Mucosa of stomach (tissue), 1 donor: ENCODE measurements around the gene MED25.
"Not testable (repeated sequence)": the region's sequence is repeated elsewhere in the genome, so short reads cannot be mapped to it uniquely, and the experiment has no call there.

Source experiments
- H3K27me3 ChIP-seq: one replicate; pipeline ENCODE4 v1.7.0; 2013; ENCODE audit warnings: mild to moderate bottlenecking, low read length; ENCODE audit not compliant: control insufficient read depth, insufficient read depth
- H3K36me3 ChIP-seq: one replicate; pipeline ENCODE4 v1.7.0; 2013; ENCODE audit warnings: low read length; ENCODE audit not compliant: control insufficient read depth, insufficient read depth
- H3K4me1 ChIP-seq: one replicate; pipeline ENCODE4 v1.7.0; 2013; ENCODE audit warnings: mild to moderate bottlenecking, low read length; ENCODE audit not compliant: control insufficient read depth, insufficient read depth
- H3K4me3 ChIP-seq: one replicate; pipeline ENCODE4 v1.7.0; 2013; ENCODE audit warnings: low read length
- H3K9ac ChIP-seq: one replicate; pipeline ENCODE4 v1.7.0; 2013; ENCODE audit warnings: mild to moderate bottlenecking, low read length, moderate library complexity
- H3K9me3 ChIP-seq: one replicate; pipeline ENCODE4 v1.7.0; 2013; ENCODE audit warnings: mild to moderate bottlenecking, low read length, moderate library complexity; ENCODE audit not compliant: control insufficient read depth
- donor health status: Pancreatic carcinoma.

MED25 gene

GRCh38 chr19:49809160-49809940, 8.7 kb upstream of the MED25 start:
- peak overlapping the region; percentile 17 for H3K4me3 ChIP-seq
- peaks cover 20% of the 10 kb centered on the region for H3K4me1 ChIP-seq
- no peaks in the 10 kb centered on the region for H3K9me3 ChIP-seq
- H3K27me3 ChIP-seq = no peaks in the 10 kb centered on the region
- peak overlapping the region; percentile 64 for H3K9ac ChIP-seq
- H3K36me3 ChIP-seq = no peaks in the 10 kb centered on the region

GRCh38 chr19:49809941-49810389, 8.1 kb upstream of the MED25 start:
- Histone ChIP-seq H3K36me3 (no peaks in the 10 kb centered on the region), H3K4me1 (peaks cover 20% of the 10 kb centered on the region), H3K4me3 (no peak overlapping the region), H3K9me3 (no peaks in the 10 kb centered on the region), H3K27me3 (no peaks in the 10 kb centered on the region), H3K9ac (peak overlapping the region; percentile 64)

- Histone ChIP-seq H3K36me3 (no peaks in the 10 kb centered on the region), H3K9me3 (no peaks in the 10 kb centered on the region), H3K9ac (no peak overlapping the region), H3K4me1 (peaks cover 20% of the 10 kb centered on the region), H3K4me3 (no peak overlapping the region), H3K27me3 (no peaks in the 10 kb centered on the region)
These were observed 6.8 kb upstream of the MED25 start for GRCh38 chr19:49811328-49811727.

GRCh38 chr19:49812452-49812996, 5.6 kb upstream of the MED25 start:
- H3K27me3 ChIP-seq = no peaks in the 10 kb centered on the region
- no peaks in the 10 kb centered on the region for H3K9me3 ChIP-seq
- peaks cover 24% of the 10 kb centered on the region for H3K4me1 ChIP-seq
- peak overlapping the region; percentile 81 for H3K9ac ChIP-seq
- H3K4me3 ChIP-seq = peak overlapping the region; percentile 71
- H3K36me3 ChIP-seq = no peaks in the 10 kb centered on the region

- H3K4me1 ChIP-seq = peaks cover 22% of the 10 kb centered on the region
- H3K27me3 ChIP-seq = no peaks in the 10 kb centered on the region
- peak within 1 kb of the TSS; percentile 71 for H3K4me3 ChIP-seq
- H3K36me3 ChIP-seq = no peaks in the 10 kb centered on the region
- peak within 1 kb of the TSS; percentile 81 for H3K9ac ChIP-seq
- H3K9me3 ChIP-seq = no peaks in the 10 kb centered on the region
These were observed 4.9 kb upstream of the MED25 start, which contains the start of gene FUZ for GRCh38 chr19:49812997-49813861. Gene FUZ, minus strand, starts transcription at chr19:49813292. Its CDS starts 186 bp downstream, at chr19:49813106.

- peaks cover 22% of the 10 kb centered on the region for H3K4me1 ChIP-seq
- H3K27me3 ChIP-seq = no peaks in the 10 kb centered on the region
- no peaks in the 10 kb centered on the region for H3K9me3 ChIP-seq
- H3K36me3 ChIP-seq = no peaks in the 10 kb centered on the region
- no peak overlapping the region for H3K9ac ChIP-seq
- no peak overlapping the region for H3K4me3 ChIP-seq
These were observed 4.1 kb upstream of the MED25 start for GRCh38 chr19:49814010-49814409.

- Histone ChIP-seq H3K9ac (no peak overlapping the region), H3K4me3 (no peak overlapping the region)
These were observed 1.5 kb upstream of the MED25 start for GRCh38 chr19:49816590-49816989.

GRCh38 chr19:49818649-49819370, 721 bp downstream of the MED25 start:
- H3K4me1 ChIP-seq = peaks cover 15% of the 10 kb centered on the region

More at GRCh38 chr19:49816590-49816989, 1.5 kb upstream of the MED25 start:
- Histone ChIP-seq H3K9me3 (no peaks in the 10 kb centered on the region), H3K36me3 (no peaks in the 10 kb centered on the region), H3K4me1 (peaks cover 21% of the 10 kb centered on the region), H3K27me3 (no peaks in the 10 kb centered on the region)

GRCh38 chr19:49819452-49820115, 1.5 kb downstream of the MED25 start:
- H3K27me3 ChIP-seq, H3K36me3 ChIP-seq, H3K9me3 ChIP-seq: not testable (repeated sequence)
- Histone ChIP-seq H3K9ac (peak overlapping the region; percentile 95), H3K4me1 (peaks cover 15% of the 10 kb centered on the region), H3K4me3 (peak overlapping the region; percentile 97)

More at GRCh38 chr19:49818649-49819370, 721 bp downstream of the MED25 start:
- Histone ChIP-seq H3K9ac (peak overlapping the region; percentile 95), H3K4me3 (peak overlapping the region; percentile 97), H3K36me3 (no peaks in the 10 kb centered on the region), H3K27me3 (no peaks in the 10 kb centered on the region), H3K9me3 (no peaks in the 10 kb centered on the region)

- H3K36me3 ChIP-seq = no peaks in the 10 kb centered on the region
- H3K4me3 ChIP-seq = no peak overlapping the region
- no peak overlapping the region for H3K9ac ChIP-seq
- no peaks in the 10 kb centered on the region for H3K9me3 ChIP-seq
- peaks cover 15% of the 10 kb centered on the region for H3K4me1 ChIP-seq
- no peaks in the 10 kb centered on the region for H3K27me3 ChIP-seq
These were observed 2.0 kb downstream of the MED25 start for GRCh38 chr19:49820125-49820524.

- H3K36me3 ChIP-seq = no peaks in the 10 kb centered on the region
- no peaks in the 10 kb centered on the region for H3K9me3 ChIP-seq
- no peaks in the 10 kb centered on the region for H3K27me3 ChIP-seq
- H3K4me3 ChIP-seq = no peak overlapping the region
- H3K9ac ChIP-seq = no peak overlapping the region
- H3K4me1 ChIP-seq = peaks cover 10% of the 10 kb centered on the region
These were observed 5.4 kb downstream of the MED25 start for GRCh38 chr19:49823472-49823871.
